ENCODE data around the gene FUBP3.
"Not testable (repeated sequence)": the region's sequence is repeated elsewhere in the genome, so short reads cannot be mapped to it uniquely, and the experiment has no call there.

Gene FUBP3

DNA sequence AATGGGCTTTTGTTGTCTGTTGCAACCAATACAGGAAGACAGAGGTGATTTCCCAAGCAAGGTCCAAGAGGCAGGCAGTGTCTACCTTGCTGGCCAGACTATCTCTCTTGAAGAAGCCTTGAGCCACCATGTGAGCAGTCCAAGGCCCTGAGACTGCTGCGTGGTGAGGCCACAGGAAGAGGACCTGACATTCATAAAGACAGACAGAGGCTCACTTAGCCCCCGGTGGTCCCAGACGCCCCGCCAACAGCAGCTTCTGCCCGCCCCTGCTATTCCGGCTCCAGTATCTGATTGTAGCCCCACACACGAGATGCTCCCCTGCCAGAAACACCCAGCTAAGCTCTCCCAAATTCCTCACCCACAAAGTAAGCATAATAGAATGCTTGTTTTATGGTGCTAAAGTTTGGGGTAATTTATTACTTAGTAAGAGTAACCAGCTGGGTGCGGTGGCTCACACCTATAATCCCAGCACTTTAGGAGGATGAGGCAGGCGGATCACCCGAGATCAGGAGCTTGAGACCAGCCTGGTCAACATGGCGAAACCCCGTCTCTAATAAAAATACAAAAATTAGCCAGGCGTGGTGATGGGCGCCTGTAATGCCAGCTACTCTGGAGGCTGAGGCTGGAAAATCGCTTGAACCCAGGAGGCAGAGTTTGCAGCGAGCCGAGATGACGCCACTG is 22.8 kb upstream of the FUBP3 start:
- no peak for DNase-seq (ENCODE audit: low spot score)

DNA sequence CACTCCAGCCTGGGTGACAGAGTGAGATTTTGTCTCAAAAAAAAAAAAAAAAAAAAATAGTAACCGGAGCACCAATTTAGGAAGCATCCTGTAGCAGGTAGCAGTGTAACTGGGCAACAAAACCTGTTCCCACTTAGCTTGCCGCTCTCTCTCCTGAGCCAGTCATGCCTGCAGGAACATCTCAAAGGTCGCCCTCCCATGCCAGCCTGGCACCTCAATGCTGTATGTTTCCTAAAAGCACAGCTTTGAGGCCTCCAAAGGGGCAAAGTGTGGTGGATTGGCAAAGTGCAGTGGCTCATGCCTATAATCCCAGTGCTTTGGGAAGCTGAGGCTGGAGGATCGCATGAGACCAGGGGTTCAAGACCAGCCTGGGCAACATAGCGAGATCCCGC is 22.3 kb upstream of the FUBP3 start:
- DNase-seq (ENCODE audit: low spot score): no peak

DNA sequence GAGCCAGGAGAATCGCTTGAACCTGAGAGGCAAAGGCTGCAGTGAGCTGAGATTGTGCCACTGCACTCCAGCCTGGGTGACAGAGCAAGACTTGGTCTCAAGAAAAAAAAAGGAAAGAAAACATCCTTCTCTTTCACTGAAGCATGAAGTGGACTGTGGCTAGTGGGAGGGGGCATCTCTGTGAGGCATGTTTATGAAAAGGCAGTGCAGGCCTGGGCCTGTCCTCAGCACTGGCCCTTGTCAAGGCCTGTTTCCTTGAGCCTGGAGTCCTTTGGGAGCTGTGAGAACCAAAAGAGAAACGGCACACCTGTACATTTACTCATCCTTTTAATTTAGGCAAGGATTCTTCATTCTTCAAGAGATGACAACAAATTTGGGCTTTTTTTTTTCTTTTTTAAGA is 18.3 kb upstream of the FUBP3 start:
- DNase-seq (ENCODE audit: low spot score): no peak

GRCh38 chr9:130562525-130562924 is 16.9 kb upstream of the FUBP3 start:
- DNase-seq (ENCODE audit: low spot score): not testable (repeated sequence)

DNA sequence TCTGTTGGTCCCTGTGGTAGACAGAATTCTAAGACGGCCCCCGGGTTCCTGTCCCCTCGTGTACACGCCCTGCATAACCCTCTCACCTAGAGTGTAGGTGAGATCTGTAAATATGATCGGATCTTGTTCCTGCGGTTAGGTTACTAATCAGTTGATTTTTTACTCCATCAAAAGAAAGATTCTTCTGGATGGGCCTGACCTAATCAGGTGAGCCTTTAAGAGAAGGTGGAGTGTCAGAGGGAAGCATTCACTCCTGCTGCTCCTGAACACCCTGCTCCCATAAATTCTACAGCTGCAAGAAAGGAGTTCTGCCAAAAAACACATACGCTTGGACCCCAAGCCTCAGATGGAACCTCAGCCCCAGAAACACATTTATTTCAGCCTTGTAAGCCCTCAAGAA is 15.6 kb upstream of the FUBP3 start:
- DNase-seq (ENCODE audit: low spot score): no peak

GRCh38 chr9:130565792-130566191 is 13.6 kb upstream of the FUBP3 start:
- DNase-seq (ENCODE audit: low spot score): no peak

- no peak for DNase-seq (ENCODE audit: low spot score)
Observed at GRCh38 chr9:130570208-130570607, 9.2 kb upstream of the FUBP3 start.

- no peak for DNase-seq (ENCODE audit: low spot score)
Observed at GRCh38 chr9:130575514-130575913, 3.9 kb upstream of the FUBP3 start.

DNA sequence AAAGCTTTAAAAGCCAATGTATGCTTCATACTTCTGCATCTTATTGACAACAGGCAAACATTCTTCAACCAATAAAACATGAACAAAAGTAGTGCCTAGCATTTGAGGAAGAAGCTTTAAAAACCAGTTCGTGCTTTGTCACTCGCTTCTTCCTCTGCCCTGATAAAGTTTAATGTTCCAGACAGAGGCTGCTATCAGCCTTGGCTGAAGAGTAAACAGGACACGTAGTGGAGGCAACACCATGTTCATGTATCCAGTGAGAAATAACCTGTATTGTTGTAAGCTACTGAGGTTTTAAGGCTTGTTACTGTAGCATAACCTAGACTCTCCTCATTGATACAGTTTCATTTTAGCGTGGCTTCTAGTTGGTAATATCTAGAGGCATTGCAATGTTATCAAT is 3.2 kb upstream of the FUBP3 start:
- no peak for DNase-seq (ENCODE audit: low spot score)

- no peak for DNase-seq (ENCODE audit: low spot score)
Observed at GRCh38 chr9:130579738-130580463, 524 bp downstream of the FUBP3 start.

GRCh38 chr9:130581766-130582165 is 2.4 kb downstream of the FUBP3 start:
- no peak for DNase-seq (ENCODE audit: low spot score)

DNA sequence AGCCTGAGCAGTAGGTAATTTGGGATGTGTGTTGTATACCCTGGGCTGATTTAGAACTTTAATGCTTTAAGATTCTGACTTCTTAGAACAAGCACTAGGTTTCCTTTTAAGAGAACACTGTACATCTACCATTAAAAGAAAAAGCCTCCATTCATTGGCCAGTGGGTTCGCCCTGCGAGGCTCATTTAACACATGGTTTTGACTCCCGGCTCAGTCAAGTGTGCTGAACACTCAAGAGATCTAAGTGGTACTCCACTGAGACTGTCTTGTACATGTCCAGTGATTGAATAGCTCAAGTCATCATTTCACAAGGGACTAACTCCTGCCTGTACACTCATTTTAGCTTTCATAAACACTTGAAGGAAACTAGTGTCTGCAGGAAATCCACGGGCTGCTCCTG is 3.9 kb downstream of the FUBP3 start:
- DNase-seq (ENCODE audit: low spot score): no peak

GRCh38 chr9:130587921-130588320 is 8.5 kb downstream of the FUBP3 start:
- DNase-seq (ENCODE audit: low spot score): no peak

- no peak for DNase-seq (ENCODE audit: low spot score)
Observed at GRCh38 chr9:130588416-130588815, 9.0 kb downstream of the FUBP3 start.

GRCh38 chr9:130589754-130590153 is 10.4 kb downstream of the FUBP3 start:
- no peak for DNase-seq (ENCODE audit: low spot score)

DNA sequence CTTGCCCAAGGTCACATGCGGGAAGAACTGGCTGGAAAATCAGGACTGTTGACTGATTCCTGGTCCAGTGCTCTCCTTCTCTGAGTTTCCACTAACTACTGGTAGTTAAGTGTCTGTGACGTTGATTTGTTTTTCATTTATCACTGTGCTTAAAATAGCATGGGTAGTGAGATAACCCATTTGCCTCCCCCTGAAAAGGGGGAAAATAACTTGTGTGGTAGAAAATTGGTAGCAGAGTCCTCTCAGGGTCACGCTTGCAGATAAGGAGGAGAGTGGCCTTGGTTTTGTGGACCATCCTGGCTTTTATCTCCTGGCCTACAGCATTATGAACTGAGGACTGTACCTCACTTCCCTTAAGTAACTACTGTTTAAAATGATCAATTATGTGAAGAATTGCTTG is 10.9 kb downstream of the FUBP3 start:
- no peak for DNase-seq (ENCODE audit: low spot score)

GRCh38 chr9:130593020-130593419 is 13.6 kb downstream of the FUBP3 start:
- DNase-seq (ENCODE audit: low spot score): no peak

DNA sequence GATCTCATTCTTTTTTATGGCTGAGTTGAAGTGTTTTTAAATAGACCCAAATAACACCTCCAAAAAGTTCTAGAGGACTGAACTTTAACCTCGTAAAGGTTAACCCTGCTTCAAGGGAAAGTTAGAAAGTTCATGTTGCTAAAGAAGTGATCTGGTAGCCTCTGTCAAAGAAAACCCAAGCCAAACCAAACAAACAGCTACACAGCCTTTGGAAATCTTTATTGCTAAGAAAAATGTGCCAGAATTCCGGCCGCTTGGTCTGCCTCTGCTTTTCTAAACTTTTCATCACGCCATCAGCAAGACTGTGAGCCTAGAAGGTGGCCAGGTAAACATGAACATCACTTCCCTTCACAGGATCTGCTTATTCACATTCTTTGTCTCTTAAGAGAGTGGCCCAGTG is 17.9 kb downstream of the FUBP3 start:
- no peak for DNase-seq (ENCODE audit: low spot score)

DNA sequence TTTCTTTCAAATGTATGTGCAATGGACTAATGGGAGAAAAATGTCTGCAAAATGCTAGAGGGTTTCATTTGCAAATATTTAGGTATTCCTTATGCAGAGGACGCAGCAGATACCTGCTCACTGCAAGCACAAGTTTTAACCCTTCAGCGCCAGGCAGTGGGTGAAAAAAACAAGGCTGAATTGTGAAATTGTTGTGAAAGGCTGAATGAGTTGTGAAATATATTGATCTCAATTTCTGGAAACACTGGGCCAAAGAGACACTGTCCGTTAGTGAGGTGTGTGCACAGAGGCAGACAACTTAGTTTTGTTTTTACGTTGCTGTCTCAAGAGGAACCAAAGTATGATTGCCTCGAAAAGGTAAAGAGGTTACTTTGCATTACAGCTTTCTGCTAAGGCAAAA is 18.8 kb downstream of the FUBP3 start:
- DNase-seq (ENCODE audit: low spot score): no peak

- DNase-seq (ENCODE audit: low spot score): no peak
Observed at GRCh38 chr9:130599625-130600024, 20.2 kb downstream of the FUBP3 start.

GRCh38 chr9:130601100-130601499 is 21.7 kb downstream of the FUBP3 start:
- no peak for DNase-seq (ENCODE audit: low spot score)

GRCh38 chr9:130604295-130604694 is 24.9 kb downstream of the FUBP3 start:
- no peak for DNase-seq (ENCODE audit: low spot score)

DNA sequence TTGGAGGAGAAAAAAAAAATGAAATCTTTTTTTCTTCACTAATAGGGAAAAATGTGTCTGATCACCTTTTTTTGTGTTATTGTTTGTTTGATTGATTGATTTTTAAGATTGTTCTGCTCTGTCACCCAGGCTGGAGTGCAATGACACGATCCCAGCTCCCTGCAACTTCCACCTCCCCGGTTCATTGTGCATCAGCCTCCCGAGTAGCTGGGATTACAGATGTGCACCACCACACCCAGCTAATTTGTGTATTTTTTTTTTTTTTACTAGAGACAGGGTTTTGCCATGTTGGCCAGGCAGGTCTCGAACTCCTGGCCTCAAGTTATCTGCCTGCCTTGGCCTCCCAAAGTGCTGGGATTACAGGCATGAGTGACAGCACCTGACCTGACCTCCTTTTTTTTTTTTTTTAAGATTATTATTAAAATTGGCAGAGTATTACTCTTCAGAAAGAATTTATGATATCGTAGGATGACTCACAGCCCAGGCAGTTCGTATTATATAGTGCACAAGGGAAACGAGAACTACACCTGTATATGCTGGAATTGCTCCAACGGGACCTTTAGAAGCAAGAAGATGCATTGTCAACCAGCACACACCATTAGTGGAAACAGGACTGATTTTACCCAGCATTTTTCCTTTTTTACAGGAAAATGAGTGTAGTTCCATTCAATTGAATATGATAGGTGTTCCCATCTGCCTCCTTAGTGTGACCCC is 27.7 kb downstream of the FUBP3 start:
- DNase-seq (ENCODE audit: low spot score): no peak

Data from ecto neural progenitor cell (in vitro differentiated cells).